Measurements from ENCODE around the gene PRCD. TPM values are rescaled to one million over a fixed set of nuclear protein-coding genes. Genes with fewer than 3 reads are reported as not detected.

PRCD gene
- polyA plus RNA-seq, 1 donor (not counting 4 experiments of a cell fraction or from before 2014, with no cell fraction given) = 1.2 TPM

DNA sequence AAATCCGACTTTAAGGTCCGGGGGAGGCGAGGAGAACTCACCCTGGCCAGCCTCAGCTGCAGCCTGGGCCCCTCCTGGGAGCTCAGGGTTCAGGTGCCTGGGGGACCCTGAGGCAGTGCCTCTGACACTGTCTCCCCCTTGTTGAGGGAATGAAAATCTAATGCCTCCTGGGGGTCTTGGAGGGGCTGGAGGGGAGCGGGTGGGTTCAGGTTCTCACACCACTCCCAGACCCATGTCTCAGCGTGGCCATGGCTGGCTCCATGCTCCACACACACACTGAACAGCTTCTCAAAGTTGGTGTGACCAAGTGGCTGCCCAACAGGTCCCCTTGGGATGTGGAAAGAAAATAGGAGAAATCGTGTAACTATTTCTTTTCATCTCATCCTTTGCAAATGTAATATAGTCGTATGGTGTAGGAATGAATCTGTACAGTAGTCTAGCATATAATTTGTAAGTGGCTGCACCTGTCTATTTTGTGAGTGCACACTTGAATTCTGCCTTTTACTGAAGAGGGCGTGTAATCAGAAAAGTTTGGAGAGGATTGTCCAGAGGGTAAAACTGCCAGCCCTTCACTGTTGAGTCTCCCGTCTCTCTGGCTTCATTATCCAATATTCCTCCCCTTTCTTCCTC is 788 bp upstream of the PRCD start:
- Histone ChIP-seq H2AFZ (ENCODE audit: control insufficient read depth, low read length) (no peak overlapping the region), H3K36me3 (ENCODE audit: control insufficient read depth in 2 of 2, extremely low read depth in 1 of 2, insufficient read depth in 2 of 2, low read length in 2 of 2) (peaks cover 0 to 2% of the 10 kb centered on the region in 2 experiments), H3K79me2 (ENCODE audit: control insufficient read depth, insufficient read depth, low read length) (no peaks in the 10 kb centered on the region), H3K4me1 (ENCODE audit: control insufficient read depth, extremely low read depth, insufficient read depth, low read length) (peaks cover 24% of the 10 kb centered on the region), H3K27ac (ENCODE audit: control insufficient read depth, insufficient read depth, low read length) (no peak overlapping the region), H3K4me3 (ENCODE audit: control insufficient read depth in 2 of 3, extremely low read depth in 1 of 3, insufficient read depth in 2 of 3, low read depth in 1 of 3, low read length in 3 of 3) (no peak overlapping the region), H3K9me3 (ENCODE audit: control insufficient read depth, low read depth, low read length) (no peaks in the 10 kb centered on the region), H3K27me3 (ENCODE audit: control insufficient read depth, extremely low read depth, insufficient read depth, low read length) (peaks cover 42% of the 10 kb centered on the region), H3K9ac (ENCODE audit: control insufficient read depth, extremely low read depth, insufficient read depth, low read length) (no peak overlapping the region), H3K4me2 (ENCODE audit: control insufficient read depth, extremely low read depth, insufficient read depth, low read depth, low read length) (no peak overlapping the region), H4K20me1 (ENCODE audit: control insufficient read depth, extremely low read depth, insufficient read depth, low read length) (no peaks in the 10 kb centered on the region), H3K9me1 (ENCODE audit: control insufficient read depth, extremely low read depth, insufficient read depth, low read length) (no peaks in the 10 kb centered on the region)
- dilution Hi-C loops (cut with MboI; ENCODE audit: extremely low pct_ligation_motif_present, low sequenced_read_pairs) = no loop called here
- DNase-seq (ENCODE audit: low read depth, low spot score) (no peak), FAIRE-seq (no peak)
- TF ChIP-seq, protein P1, sequence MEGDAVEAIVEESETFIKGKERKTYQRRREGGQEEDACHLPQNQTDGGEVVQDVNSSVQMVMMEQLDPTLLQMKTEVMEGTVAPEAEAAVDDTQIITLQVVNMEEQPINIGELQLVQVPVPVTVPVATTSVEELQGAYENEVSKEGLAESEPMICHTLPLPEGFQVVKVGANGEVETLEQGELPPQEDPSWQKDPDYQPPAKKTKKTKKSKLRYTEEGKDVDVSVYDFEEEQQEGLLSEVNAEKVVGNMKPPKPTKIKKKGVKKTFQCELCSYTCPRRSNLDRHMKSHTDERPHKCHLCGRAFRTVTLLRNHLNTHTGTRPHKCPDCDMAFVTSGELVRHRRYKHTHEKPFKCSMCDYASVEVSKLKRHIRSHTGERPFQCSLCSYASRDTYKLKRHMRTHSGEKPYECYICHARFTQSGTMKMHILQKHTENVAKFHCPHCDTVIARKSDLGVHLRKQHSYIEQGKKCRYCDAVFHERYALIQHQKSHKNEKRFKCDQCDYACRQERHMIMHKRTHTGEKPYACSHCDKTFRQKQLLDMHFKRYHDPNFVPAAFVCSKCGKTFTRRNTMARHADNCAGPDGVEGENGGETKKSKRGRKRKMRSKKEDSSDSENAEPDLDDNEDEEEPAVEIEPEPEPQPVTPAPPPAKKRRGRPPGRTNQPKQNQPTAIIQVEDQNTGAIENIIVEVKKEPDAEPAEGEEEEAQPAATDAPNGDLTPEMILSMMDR (optimal IDR thresholded peaks at IDR 0.05 in 1 of 3, IDR thresholded peaks at IDR 0.05 in 1 of 3, conservative IDR thresholded peaks at IDR 0.05 in 1 of 3; ENCODE audit: extremely low read depth in 1 of 3, insufficient read depth in 2 of 3, low read length in 3 of 3) = no peak
- no peak for TF ChIP-seq EZH2 (IDR thresholded peaks at IDR 0.05; ENCODE audit: low read length)

DNA sequence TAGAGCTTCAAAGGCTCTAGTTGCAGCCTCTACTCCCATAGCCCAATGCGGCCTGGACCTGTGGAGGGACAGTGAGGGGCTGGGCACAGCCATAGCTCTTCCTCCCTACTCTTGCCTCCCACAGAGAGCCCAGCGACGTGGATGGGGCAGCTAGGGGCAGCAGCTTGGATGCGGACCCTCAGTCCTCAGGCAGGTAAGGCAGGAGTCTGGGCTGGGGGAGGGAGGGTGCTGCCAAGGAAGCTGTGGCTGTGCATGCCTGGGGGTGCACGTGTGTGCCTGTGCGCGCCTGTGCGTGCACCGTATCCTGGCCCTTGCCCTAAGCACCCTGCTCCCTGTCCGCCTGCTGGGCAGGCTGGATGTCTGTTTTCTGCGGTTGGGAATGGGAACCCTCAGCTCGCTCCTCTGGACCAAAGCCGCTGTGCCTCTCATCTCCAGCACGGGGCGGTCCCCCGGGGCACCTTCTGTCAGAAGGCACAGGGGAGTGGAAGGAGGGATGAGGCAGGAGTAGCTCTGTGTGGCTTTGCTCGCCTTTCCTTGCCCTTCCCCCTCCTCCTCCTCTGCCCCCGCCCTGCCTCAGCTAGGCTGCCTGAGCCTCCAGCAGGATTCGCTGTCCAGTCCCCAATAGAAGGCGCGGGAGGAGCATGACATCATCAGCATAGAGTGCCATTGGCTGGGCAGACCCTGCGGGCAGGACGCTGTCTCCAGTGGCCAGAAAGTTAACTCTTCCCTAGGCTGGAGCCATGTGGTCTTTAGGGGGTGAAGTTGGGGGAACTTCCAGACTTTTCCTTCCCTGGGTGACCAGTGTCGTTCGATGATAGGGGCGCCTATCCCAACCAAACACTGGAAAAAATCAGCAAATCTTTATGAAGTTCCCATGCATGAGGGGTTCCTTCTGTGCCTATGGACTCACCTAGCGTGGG is 797 bp downstream of the PRCD start:
- H3K27me3 ChIP-seq (ENCODE audit: control insufficient read depth, extremely low read depth, insufficient read depth, low read length) = peaks cover 55% of the 10 kb centered on the region
- peak overlapping the region; percentile 58 for H3K9ac ChIP-seq (ENCODE audit: control insufficient read depth, extremely low read depth, insufficient read depth, low read length)
- peak overlapping the region; percentile 76 for H3K4me2 ChIP-seq (ENCODE audit: control insufficient read depth, extremely low read depth, insufficient read depth, low read depth, low read length)
- no peaks in the 10 kb centered on the region for H4K20me1 ChIP-seq (ENCODE audit: control insufficient read depth, extremely low read depth, insufficient read depth, low read length)
- no peak for TF ChIP-seq EZH2 (IDR thresholded peaks at IDR 0.05; ENCODE audit: low read length)
- TF ChIP-seq, protein P1 (optimal IDR thresholded peaks at IDR 0.05 in 1 of 3, IDR thresholded peaks at IDR 0.05 in 1 of 3, conservative IDR thresholded peaks at IDR 0.05 in 1 of 3; ENCODE audit: extremely low read depth in 1 of 3, insufficient read depth in 2 of 3, low read length in 3 of 3) = peak in 1 of 3 experiments; percentile 27
- no peak for DNase-seq (ENCODE audit: low read depth, low spot score)
- H3K79me2 ChIP-seq (ENCODE audit: control insufficient read depth, insufficient read depth, low read length) = no peaks in the 10 kb centered on the region
- peak overlapping the region; percentile 54 for H2AFZ ChIP-seq (ENCODE audit: control insufficient read depth, low read length)
- peaks cover 0 to 7% of the 10 kb centered on the region in 2 experiments for H3K36me3 ChIP-seq (ENCODE audit: control insufficient read depth in 2 of 2, extremely low read depth in 1 of 2, insufficient read depth in 2 of 2, low read length in 2 of 2)
- dilution Hi-C loops (cut with MboI; ENCODE audit: extremely low pct_ligation_motif_present, low sequenced_read_pairs) = no loop called here
- peaks cover 17% of the 10 kb centered on the region for H3K4me1 ChIP-seq (ENCODE audit: control insufficient read depth, extremely low read depth, insufficient read depth, low read length)
- no peak overlapping the region for H3K27ac ChIP-seq (ENCODE audit: control insufficient read depth, insufficient read depth, low read length)
- peak overlapping the region; percentile 18 to 39 (median 19) for H3K4me3 ChIP-seq (ENCODE audit: control insufficient read depth in 2 of 3, extremely low read depth in 1 of 3, insufficient read depth in 2 of 3, low read depth in 1 of 3, low read length in 3 of 3)
- H3K9me1 ChIP-seq (ENCODE audit: control insufficient read depth, extremely low read depth, insufficient read depth, low read length) = no peaks in the 10 kb centered on the region
- peak; percentile 99 for FAIRE-seq
- H3K9me3 ChIP-seq (ENCODE audit: control insufficient read depth, low read depth, low read length) = no peaks in the 10 kb centered on the region

All from keratinocyte (primary cell).